Coronary artery (tissue), 2 donors: Measurements from ENCODE around the gene SLC44A5.
A peak's percentile ranks its signal among the peaks of the same experiment; 100 is the strongest.

ENCODE experiments used
- DNase-seq: peaks from one replicate; pipeline ENCODE4 v3.0.0-alpha.2; 2017; ENCODE audit warnings: low spot score
- H3K27ac ChIP-seq, 2 donors: fragments of 200-600 bp; sonication (generic); one replicate each; pipeline ENCODE4 v1.5.1; 2016 to 2019
- H3K4me3 ChIP-seq: fragments of 200-600 bp; sonication (generic); 2 replicates; pipeline ENCODE4 v1.5.1; 2016; ENCODE audit warnings: mild to moderate bottlenecking, moderate library complexity
- CTCF ChIP-seq: fragments of 200-600 bp; sonication (generic); IDR thresholded peaks from one replicate; pipeline ENCODE4 v1.5.1; 2019; ENCODE audit warnings: antibody characterized with exemption

Gene SLC44A5

DNA sequence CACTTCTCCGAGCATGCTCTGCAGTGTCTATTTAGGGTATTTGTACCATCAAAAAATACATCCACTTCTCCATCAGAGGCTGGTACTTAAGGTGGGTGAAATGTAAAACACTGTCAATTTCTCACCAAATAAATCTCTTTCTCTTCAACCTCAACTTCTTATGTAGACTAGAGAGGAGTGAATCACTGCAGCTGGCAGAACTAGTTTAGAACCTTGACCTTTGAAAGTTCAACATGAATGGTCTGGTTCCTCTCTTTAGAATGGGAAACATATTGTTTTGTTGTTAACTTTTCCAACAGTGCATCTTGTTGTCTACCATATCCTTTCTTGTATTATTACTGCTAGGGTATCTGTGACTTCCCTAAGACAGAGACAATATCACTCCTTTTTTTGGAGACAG is 20.1 kb upstream of the SLC44A5 start:
- Histone ChIP-seq H3K27ac (no peak overlapping the region), H3K4me3 (no peak overlapping the region)
- TF ChIP-seq CTCF, result no peak
- DNase-seq, result no peak

DNA sequence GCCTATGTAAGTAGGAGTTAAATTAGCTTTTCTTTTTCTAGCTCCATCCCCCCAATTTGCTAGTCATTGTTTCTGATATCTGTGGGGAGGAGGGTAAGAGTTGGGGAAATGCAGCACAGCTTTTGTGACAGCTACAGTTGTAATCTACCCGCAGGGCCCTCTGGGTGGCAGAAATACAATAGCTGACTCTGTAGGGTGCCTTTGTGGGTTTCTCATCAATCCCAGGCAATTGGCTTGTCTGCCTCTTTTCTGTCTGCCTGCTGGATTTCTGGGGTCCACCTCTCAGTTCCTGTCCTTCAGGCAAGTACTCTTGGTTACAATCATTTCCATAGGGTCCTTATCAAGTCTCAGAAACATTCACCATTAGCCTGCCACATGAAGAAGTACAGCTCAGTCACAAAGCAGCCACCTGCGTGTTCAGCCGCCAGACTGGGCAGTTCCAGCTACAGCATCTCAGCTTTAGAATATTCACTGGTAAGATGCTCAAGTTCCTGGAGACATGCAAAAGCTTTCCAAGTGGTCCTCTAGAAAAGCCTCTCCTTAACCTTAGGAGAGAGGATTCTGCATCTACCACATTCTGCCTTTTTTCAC is 19.2 kb upstream of the SLC44A5 start:
- TF ChIP-seq CTCF, result no peak
- Histone ChIP-seq H3K4me3 (no peak overlapping the region), H3K27ac (no peak overlapping the region)
- no peak for DNase-seq

- TF ChIP-seq CTCF, result no peak
- DNase-seq, result no peak
Measured at GRCh38 chr1:75625795-75626194, 14.9 kb upstream of the SLC44A5 start.

DNA sequence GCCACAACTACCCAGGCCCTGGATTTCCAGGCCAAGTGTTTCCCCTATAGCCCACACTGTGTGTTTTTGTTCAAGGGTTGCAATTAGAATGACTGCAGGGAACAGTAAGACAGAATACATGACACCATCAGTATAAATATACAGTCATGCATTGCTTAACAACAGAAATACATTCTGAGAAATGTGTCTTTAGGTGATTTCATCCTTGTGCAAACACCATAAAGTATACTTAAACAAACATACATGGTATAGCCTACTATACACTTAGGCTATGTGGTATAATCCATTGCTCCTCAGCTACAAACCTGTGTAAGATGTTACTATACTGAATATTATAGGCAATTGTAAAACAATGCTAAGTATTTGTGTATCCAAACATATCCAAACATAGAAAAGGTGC is 7.5 kb upstream of the SLC44A5 start:
- DNase-seq, result no peak
- no peak for TF ChIP-seq CTCF
- H3K4me3 ChIP-seq, result no peak overlapping the region

More at GRCh38 chr1:75625795-75626194, 14.9 kb upstream of the SLC44A5 start:
- Histone ChIP-seq H3K27ac (no peak overlapping the region), H3K4me3 (no peak overlapping the region)

DNA sequence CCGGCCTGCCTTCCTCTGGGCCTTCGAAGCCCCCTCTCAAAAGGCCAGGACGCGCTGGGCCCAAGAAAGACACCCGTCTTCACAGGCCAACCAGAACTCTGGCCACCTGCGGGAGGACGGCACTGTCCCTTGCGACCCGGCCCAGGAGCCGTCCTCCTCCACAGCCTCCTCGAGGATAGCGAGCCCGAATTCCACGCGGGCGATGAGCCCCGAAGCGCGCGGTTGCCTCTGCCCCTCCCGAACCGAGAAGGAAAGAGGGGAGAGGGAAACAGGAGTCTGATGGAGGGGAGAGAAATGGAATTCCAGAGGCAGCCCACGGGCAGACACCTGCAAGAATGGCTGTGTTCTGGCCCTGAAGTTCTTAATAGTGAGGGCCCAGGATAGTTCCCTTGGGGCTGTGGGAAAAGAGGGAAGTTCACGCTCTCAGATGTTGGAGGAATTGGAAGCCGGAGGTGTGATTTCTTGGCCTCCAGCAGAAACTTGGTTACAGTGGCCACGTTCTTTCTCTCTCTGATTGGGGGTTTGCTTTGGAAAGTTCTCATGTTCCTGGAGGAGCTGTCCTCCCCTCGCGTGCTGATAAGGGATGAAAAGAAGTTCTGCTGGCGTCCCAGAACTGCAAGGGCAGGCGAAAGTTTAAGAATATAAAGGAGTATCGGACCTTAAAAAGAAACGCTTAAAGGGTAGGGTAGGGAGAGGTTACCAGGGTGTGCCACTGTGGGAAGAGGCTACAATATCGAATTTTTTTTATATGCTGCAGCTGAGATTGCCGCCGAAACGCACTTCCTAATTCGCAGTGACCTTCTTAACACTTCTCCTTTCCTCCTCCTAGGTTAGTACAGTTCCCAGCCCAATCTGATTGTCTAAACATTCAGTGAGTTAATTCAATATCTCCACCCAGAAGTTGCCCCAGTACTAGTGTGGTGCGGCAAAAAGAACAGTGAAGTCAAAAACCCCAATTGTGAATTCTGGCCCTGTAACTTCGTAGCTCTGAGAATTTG is 5.8 kb upstream of the SLC44A5 start:
- no peak for DNase-seq
- no peak for TF ChIP-seq CTCF
- Histone ChIP-seq H3K4me3 (peak overlapping the region; percentile 77), H3K27ac (no peak overlapping the region)

More for the DNA sequence above, 7.5 kb upstream of the SLC44A5 start:
- no peak overlapping the region for H3K27ac ChIP-seq

DNA sequence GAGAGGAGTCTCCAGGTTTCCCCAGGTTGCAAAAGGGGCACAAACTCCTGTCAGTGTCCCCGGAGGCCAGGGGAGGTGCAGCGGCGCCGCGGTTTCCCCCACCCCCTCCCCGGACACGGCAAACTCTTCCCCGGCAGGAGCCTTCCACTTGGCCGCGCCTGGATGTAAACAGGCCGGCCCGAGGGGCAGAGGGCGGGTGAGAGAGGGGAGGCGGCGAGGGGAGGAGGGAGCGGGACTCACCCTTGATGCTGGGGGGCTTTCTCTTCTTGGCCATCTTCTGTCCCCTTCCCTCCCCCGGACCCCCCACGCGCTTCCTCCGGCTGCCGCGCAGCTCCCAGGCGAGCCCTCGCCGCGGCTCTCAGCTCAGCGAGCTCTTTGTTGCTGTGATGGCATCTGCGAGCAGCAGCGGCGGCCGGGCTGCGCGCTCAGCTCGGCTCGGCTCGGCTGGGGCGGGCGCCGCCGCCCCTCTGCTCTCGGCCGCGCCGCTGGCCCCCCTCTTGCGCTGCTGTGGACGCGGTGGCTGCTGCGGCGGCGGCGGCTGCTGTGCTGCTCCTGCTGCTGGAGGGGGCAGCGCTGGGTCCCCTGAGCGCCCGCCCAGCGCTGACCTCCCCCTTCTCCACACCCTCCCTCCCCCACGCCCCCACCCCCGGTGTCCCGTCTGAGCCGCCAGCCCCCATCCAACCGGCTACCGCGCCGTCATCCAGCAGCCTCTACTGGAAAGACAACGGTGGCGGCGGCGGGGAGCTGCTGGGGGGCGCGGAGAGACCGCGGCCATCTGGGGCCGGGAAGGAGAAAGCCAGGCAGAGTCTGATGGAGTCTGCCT is 4.9 kb upstream of the SLC44A5 start:
- no peak overlapping the region for H3K27ac ChIP-seq
- peak; percentile 74 for DNase-seq
- TF ChIP-seq CTCF, result no peak
- peak overlapping the region; percentile 77 for H3K4me3 ChIP-seq
